ENCODE results near the gene AKAP12.

The AKAP12 gene

GRCh38 chr6:151322570-151322969, 82.8 kb downstream of the AKAP12 start:
- H3K36me3 ChIP-seq (ENCODE audit: insufficient read depth, low read length): no peaks in the 10 kb centered on the region
- H2AFZ ChIP-seq (ENCODE audit: low read length): no peak overlapping the region
- TF ChIP-seq EZH2phosphoT487 (IDR thresholded peaks at IDR 0.05; ENCODE audit: borderline replicate concordance) (no peak), CTCF (conservative IDR thresholded peaks at IDR 0.05; ENCODE audit: low read length) (no peak)
- H3F3A ChIP-seq (ENCODE audit: low read depth): no peaks in the 10 kb centered on the region
- no peak overlapping the region for H3K4me2 ChIP-seq (ENCODE audit: low read depth, low read length, poor library complexity, severe bottlenecking)
- H3K9ac ChIP-seq (ENCODE audit: low read depth, low read length, poor library complexity, severe bottlenecking): no peak overlapping the region
- H4K20me1 ChIP-seq (ENCODE audit: insufficient read depth, low read length, poor library complexity, severe bottlenecking): no peaks in the 10 kb centered on the region
- H3K4me1 ChIP-seq (ENCODE audit: insufficient read depth, low read length, poor library complexity, severe bottlenecking): peaks cover 4% of the 10 kb centered on the region
- no peaks in the 10 kb centered on the region for H3K9me3 ChIP-seq (ENCODE audit: insufficient read depth, low read depth, low read length)
- no peaks in the 10 kb centered on the region for H3K27me3 ChIP-seq (ENCODE audit: insufficient read depth, low read length, poor library complexity, severe bottlenecking)
- H3K9me2 ChIP-seq (replicated peaks; ENCODE audit: low read depth, low read length): no peaks in the 10 kb centered on the region
- no peak overlapping the region for H3K4me3 ChIP-seq (ENCODE audit: low read length, poor library complexity, severe bottlenecking)
- no peaks in the 10 kb centered on the region for H3K79me2 ChIP-seq (ENCODE audit: insufficient read depth, low read length)

GRCh38 chr6:151323791-151324487, 84.2 kb downstream of the AKAP12 start:
- Histone ChIP-seq H4K20me1 (ENCODE audit: insufficient read depth, low read length, poor library complexity, severe bottlenecking) (no peaks in the 10 kb centered on the region), H3K9ac (ENCODE audit: low read depth, low read length, poor library complexity, severe bottlenecking) (no peak overlapping the region), H3K4me1 (ENCODE audit: insufficient read depth, low read length, poor library complexity, severe bottlenecking) (peaks cover 4% of the 10 kb centered on the region), H3K4me3 (ENCODE audit: low read length, poor library complexity, severe bottlenecking) (no peak overlapping the region), H3K79me2 (ENCODE audit: insufficient read depth, low read length) (no peaks in the 10 kb centered on the region), H3K9me2 (replicated peaks; ENCODE audit: low read depth, low read length) (no peaks in the 10 kb centered on the region), H3K27me3 (ENCODE audit: insufficient read depth, low read length, poor library complexity, severe bottlenecking) (no peaks in the 10 kb centered on the region), H3K36me3 (ENCODE audit: insufficient read depth, low read length) (no peaks in the 10 kb centered on the region), H3K9me3 (ENCODE audit: insufficient read depth, low read depth, low read length) (no peaks in the 10 kb centered on the region), H2AFZ (ENCODE audit: low read length) (peak overlapping the region; percentile 70; the same call in 1 of the 2 replicates), H3F3A (ENCODE audit: low read depth) (no peaks in the 10 kb centered on the region), H3K4me2 (ENCODE audit: low read depth, low read length, poor library complexity, severe bottlenecking) (peak overlapping the region; percentile 22)
- TF ChIP-seq EZH2phosphoT487 (IDR thresholded peaks at IDR 0.05; ENCODE audit: borderline replicate concordance): no peak
- TF ChIP-seq CTCF (conservative IDR thresholded peaks at IDR 0.05; ENCODE audit: low read length): peak; percentile 98

- Histone ChIP-seq H3K9me2 (replicated peaks; ENCODE audit: low read depth, low read length) (no peaks in the 10 kb centered on the region), H4K20me1 (ENCODE audit: insufficient read depth, low read length, poor library complexity, severe bottlenecking) (no peaks in the 10 kb centered on the region), H3K4me2 (ENCODE audit: low read depth, low read length, poor library complexity, severe bottlenecking) (peak overlapping the region; percentile 22), H3K27me3 (ENCODE audit: insufficient read depth, low read length, poor library complexity, severe bottlenecking) (no peaks in the 10 kb centered on the region), H2AFZ (ENCODE audit: low read length) (peak overlapping the region; percentile 70; the same call in 1 of the 2 replicates), H3K9ac (ENCODE audit: low read depth, low read length, poor library complexity, severe bottlenecking) (no peak overlapping the region), H3K9me3 (ENCODE audit: insufficient read depth, low read depth, low read length) (no peaks in the 10 kb centered on the region), H3K36me3 (ENCODE audit: insufficient read depth, low read length) (no peaks in the 10 kb centered on the region), H3K4me1 (ENCODE audit: insufficient read depth, low read length, poor library complexity, severe bottlenecking) (peaks cover 4% of the 10 kb centered on the region), H3K4me3 (ENCODE audit: low read length, poor library complexity, severe bottlenecking) (no peak overlapping the region), H3K79me2 (ENCODE audit: insufficient read depth, low read length) (no peaks in the 10 kb centered on the region), H3F3A (ENCODE audit: low read depth) (no peaks in the 10 kb centered on the region)
- TF ChIP-seq CTCF (conservative IDR thresholded peaks at IDR 0.05; ENCODE audit: low read length) (no peak; the same call in none of the 2 replicates), EZH2phosphoT487 (IDR thresholded peaks at IDR 0.05; ENCODE audit: borderline replicate concordance) (no peak)
These were observed 84.7 kb downstream of the AKAP12 start for GRCh38 chr6:151324488-151324825.

Data from Loucy (cell line).